K562 (cell line): ENCODE data around the gene P4HTM. TPM values are rescaled to one million over a fixed set of nuclear protein-coding genes. Genes with fewer than 3 reads are reported as not detected.

Experiments
- FOXJ2 ChIP-seq: fragments of 200-800 bp; sonication (Bioruptor generic); IDR thresholded peaks from 2 replicates; pipeline ENCODE4 v1.6.1; 2016; ENCODE audit warnings: missing genetic modification characterization, missing compliant biosample characterization
- FOXP1 ChIP-seq: sonication (generic); formaldehyde crosslinking; IDR thresholded peaks from 2 replicates; pipeline ENCODE4 v1.8.0; 2022; ENCODE audit warnings: mild to moderate bottlenecking, missing genetic modification reagents
- HIVEP1 ChIP-seq: fragments of 250-450 bp; sonication (Bioruptor Pico); IDR thresholded peaks from 2 replicates; pipeline ENCODE4 v1.4.0; 2020; ENCODE audit warnings: mild to moderate bottlenecking
- HNRNPK ChIP-seq: fragments of 200-400 bp; formaldehyde crosslinking; IDR thresholded peaks from one replicate; pipeline ENCODE4 v1.6.1; 2018; ENCODE audit warnings: mild to moderate bottlenecking, low read depth, low read length; ENCODE audit not compliant: poor library complexity, severe bottlenecking
- KLF16 ChIP-seq: IDR thresholded peaks from 2 replicates; pipeline ENCODE4 v1.6.1; 2016; ENCODE audit warnings: antibody characterized with exemption
- NR2C1 ChIP-seq, 2 experiments: fragments of 450-650 bp; IDR thresholded peaks; 2 replicates each; pipeline ENCODE4 v1.6.1; 2017; ENCODE audit warnings: mild to moderate bottlenecking in 2 of 2, antibody characterized with exemption in 1 of 2, inconsistent platforms in 1 of 2, missing compliant biosample characterization in 1 of 2, missing genetic modification characterization in 1 of 2
- POLR2AphosphoS2 ChIP-seq: IDR thresholded peaks from 2 replicates; pipeline ENCODE4 v1.6.1; 2012; ENCODE audit warnings: low read length, improper control_type of control experiment
- PRPF4 ChIP-seq: fragments of 200-400 bp; formaldehyde crosslinking; IDR thresholded peaks from one replicate; pipeline ENCODE4 v1.6.1; 2017; ENCODE audit warnings: low read length, low read depth, mild to moderate bottlenecking; ENCODE audit not compliant: insufficient read depth, poor library complexity, severe bottlenecking
- PTRF ChIP-seq: fragments of 450-650 bp; IDR thresholded peaks from 2 replicates; pipeline ENCODE4 v1.6.1; 2016; ENCODE audit warnings: mild to moderate bottlenecking, missing genetic modification characterization, missing compliant biosample characterization
- RBM25 ChIP-seq: fragments of 200-400 bp; formaldehyde crosslinking; IDR thresholded peaks from 2 replicates; pipeline ENCODE4 v1.6.1; 2018; ENCODE audit warnings: low read length, low read depth, moderate library complexity; ENCODE audit not compliant: severe bottlenecking
- RBM34 ChIP-seq: fragments of 200-400 bp; formaldehyde crosslinking; IDR thresholded peaks from 2 replicates; pipeline ENCODE4 v1.6.1; 2018; ENCODE audit warnings: low read length, borderline replicate concordance; ENCODE audit not compliant: insufficient read depth
- TCF3 ChIP-seq: sonication (generic); formaldehyde crosslinking; IDR thresholded peaks from 2 replicates; pipeline ENCODE4 v1.4.0; 2020; ENCODE audit warnings: mild to moderate bottlenecking, missing genetic modification reagents
- ZNF436 ChIP-seq: fragments of 250-450, 450-650 bp; sonication (Bioruptor Pico); formaldehyde crosslinking; IDR thresholded peaks from 2 replicates; pipeline ENCODE4 v1.7.0; 2020; ENCODE audit warnings: mild to moderate bottlenecking
- ZNF589 ChIP-seq: fragments of 200-800 bp; sonication (Bioruptor generic); IDR thresholded peaks from 2 replicates; pipeline ENCODE4 v1.6.1; 2016; ENCODE audit warnings: low read depth, missing genetic modification characterization, missing compliant biosample characterization
- ZNF785 ChIP-seq: fragments of 250-450 bp; sonication (Bioruptor Pico); IDR thresholded peaks from 2 replicates; pipeline ENCODE4 v1.4.0; 2020; ENCODE audit warnings: mild to moderate bottlenecking
- polyA plus RNA-seq, 8 experiments: library from polyadenylated mRNA; depleted of rRNA in 4 of 8; stranded (reverse) in 5 of 8; unstranded in 3 of 8; fragments of >200 nt; fragmentation: Nextera tagmentation in 2 of 8; fragmentation: Illumina TruSeq in 1 of 8; extraction: Ambion mirVana in 2 of 8; extraction: Trizol in 1 of 8; gene quantifications; 2 replicates each; pipeline versions ENCODE4 v1.2.1 to v1.2.3, GENCODE V29; 2011 to 2014; ENCODE audit warnings: inconsistent platforms in 1 of 8, missing spikeins in 1 of 8
- total RNA-seq, 7 experiments: library from RNA; depleted of rRNA in 6 of 7; stranded (reverse); fragments of >200 nt in 6 of 7; fragmentation: Illumina TruSeq in 2 of 7; extraction: Trizol in 2 of 7; gene quantifications; 2 replicates each; pipeline versions ENCODE4 v1.2.1 to v1.2.3, GENCODE V29; 2011 to 2021; ENCODE audit warnings: low replicate concordance in 1 of 7
- TF ChIP-seq, protein P1 (sequence below): fragments of 250-450 bp; sonication (Bioruptor Pico); IDR thresholded peaks from 2 replicates; pipeline ENCODE4 v1.4.0; 2020
- TF ChIP-seq, protein P2 (sequence below): fragments of 450-650 bp; IDR thresholded peaks from 2 replicates; pipeline ENCODE4 v1.6.1; 2017; ENCODE audit warnings: mild to moderate bottlenecking, moderate library complexity
- TF ChIP-seq, protein P3 (sequence below): sonication (generic); formaldehyde crosslinking; IDR thresholded peaks from 2 replicates; pipeline ENCODE4 v1.8.0; 2023; ENCODE audit warnings: mild to moderate bottlenecking, missing genetic modification reagents

P4HTM gene
- total and polyA plus RNA-seq, 9 of the 15 experiments (the other 6 are each of a cell fraction or from before 2014, with no cell fraction given): 0.09 to 0.66 (median 0.25) TPM; not detected in 2

DNA sequence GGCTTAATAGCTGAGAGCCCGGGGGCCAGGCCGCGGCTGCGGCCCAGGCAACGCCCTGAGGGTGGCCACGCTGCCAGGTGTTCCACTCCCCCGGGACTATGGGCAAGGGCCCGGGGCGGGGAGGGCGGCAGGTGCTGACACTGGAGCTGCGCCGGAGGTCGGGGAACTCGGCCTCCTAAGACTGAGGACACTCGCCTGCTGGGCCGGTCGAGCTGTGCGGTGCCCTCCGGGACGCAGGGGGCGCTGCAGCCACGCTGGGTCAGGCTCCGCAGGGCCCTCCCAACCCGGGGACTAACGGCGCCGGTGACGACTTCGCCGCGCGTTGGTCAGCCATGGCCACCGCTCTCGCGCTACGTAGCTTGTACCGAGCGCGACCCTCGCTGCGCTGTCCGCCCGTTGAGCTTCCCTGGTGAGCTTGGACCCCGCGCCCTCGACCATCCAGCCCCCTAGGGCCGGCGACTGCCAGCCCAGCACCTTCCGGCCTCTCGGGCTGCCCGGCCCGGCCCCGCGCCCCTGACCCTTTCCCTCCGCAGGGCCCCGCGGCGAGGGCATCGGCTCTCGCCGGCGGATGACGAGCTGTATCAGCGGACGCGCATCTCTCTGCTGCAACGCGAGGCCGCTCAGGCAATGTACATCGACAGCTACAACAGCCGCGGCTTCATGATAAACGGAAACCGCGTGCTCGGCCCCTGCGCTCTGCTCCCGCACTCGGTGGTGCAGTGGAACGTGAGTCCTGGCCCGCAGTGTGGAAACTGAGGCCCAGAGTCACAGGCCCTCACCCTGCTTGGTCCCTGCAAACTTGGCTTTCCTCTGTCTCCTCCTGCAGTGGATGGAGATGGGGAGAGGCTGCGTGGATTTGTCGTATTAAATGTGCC is 32.0 kb downstream of the P4HTM start, which contains the start of gene NDUFAF3 (continued):
- TF ChIP-seq RBM34: 0 out of 2 replicates have a peak, but pooled peaks have one; percentile 28
- TF ChIP-seq, protein P1, sequence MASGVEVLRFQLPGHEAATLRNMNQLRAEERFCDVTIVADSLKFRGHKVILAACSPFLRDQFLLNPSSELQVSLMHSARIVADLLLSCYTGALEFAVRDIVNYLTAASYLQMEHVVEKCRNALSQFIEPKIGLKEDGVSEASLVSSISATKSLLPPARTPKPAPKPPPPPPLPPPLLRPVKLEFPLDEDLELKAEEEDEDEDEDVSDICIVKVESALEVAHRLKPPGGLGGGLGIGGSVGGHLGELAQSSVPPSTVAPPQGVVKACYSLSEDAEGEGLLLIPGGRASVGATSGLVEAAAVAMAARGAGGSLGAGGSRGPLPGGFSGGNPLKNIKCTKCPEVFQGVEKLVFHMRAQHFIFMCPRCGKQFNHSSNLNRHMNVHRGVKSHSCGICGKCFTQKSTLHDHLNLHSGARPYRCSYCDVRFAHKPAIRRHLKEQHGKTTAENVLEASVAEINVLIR (CRISPR knock-in tag): peak; percentile 33; the same call in 1 of the 2 replicates
- no peak for TF ChIP-seq ZNF785 (CRISPR knock-in tag)
- no peak for TF ChIP-seq NR2C1 (IDR thresholded peaks at IDR 0.05)
- TF ChIP-seq NR2C1 (tag; IDR thresholded peaks at IDR 0.05): no peak
- TF ChIP-seq PRPF4: peak; percentile 15
- TF ChIP-seq TCF3: no peak; the same call in 1 of the 2 replicates
- TF ChIP-seq RBM25: peak; percentile 38
- no peak for TF ChIP-seq ZNF589
- TF ChIP-seq HIVEP1 (CRISPR knock-in tag): no peak
- TF ChIP-seq, protein P2, sequence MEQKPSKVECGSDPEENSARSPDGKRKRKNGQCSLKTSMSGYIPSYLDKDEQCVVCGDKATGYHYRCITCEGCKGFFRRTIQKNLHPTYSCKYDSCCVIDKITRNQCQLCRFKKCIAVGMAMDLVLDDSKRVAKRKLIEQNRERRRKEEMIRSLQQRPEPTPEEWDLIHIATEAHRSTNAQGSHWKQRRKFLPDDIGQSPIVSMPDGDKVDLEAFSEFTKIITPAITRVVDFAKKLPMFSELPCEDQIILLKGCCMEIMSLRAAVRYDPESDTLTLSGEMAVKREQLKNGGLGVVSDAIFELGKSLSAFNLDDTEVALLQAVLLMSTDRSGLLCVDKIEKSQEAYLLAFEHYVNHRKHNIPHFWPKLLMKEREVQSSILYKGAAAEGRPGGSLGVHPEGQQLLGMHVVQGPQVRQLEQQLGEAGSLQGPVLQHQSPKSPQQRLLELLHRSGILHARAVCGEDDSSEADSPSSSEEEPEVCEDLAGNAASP: no peak
- TF ChIP-seq HNRNPK: no peak
- no peak for TF ChIP-seq PTRF (tag)
- TF ChIP-seq ZNF436 (CRISPR knock-in tag): no peak
- TF ChIP-seq FOXJ2 (tag): 0 out of 2 replicates have a peak, but pooled peaks have one; percentile 7
- no peak for TF ChIP-seq KLF16
- TF ChIP-seq FOXP1 (CRISPR knock-in tag): peak; percentile 93; the same call in 1 of the 2 replicates
- TF ChIP-seq, protein P3, sequence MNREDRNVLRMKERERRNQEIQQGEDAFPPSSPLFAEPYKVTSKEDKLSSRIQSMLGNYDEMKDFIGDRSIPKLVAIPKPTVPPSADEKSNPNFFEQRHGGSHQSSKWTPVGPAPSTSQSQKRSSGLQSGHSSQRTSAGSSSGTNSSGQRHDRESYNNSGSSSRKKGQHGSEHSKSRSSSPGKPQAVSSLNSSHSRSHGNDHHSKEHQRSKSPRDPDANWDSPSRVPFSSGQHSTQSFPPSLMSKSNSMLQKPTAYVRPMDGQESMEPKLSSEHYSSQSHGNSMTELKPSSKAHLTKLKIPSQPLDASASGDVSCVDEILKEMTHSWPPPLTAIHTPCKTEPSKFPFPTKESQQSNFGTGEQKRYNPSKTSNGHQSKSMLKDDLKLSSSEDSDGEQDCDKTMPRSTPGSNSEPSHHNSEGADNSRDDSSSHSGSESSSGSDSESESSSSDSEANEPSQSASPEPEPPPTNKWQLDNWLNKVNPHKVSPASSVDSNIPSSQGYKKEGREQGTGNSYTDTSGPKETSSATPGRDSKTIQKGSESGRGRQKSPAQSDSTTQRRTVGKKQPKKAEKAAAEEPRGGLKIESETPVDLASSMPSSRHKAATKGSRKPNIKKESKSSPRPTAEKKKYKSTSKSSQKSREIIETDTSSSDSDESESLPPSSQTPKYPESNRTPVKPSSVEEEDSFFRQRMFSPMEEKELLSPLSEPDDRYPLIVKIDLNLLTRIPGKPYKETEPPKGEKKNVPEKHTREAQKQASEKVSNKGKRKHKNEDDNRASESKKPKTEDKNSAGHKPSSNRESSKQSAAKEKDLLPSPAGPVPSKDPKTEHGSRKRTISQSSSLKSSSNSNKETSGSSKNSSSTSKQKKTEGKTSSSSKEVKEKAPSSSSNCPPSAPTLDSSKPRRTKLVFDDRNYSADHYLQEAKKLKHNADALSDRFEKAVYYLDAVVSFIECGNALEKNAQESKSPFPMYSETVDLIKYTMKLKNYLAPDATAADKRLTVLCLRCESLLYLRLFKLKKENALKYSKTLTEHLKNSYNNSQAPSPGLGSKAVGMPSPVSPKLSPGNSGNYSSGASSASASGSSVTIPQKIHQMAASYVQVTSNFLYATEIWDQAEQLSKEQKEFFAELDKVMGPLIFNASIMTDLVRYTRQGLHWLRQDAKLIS (CRISPR knock-in tag): no peak
- peak; percentile 6; the same call in 1 of the 2 replicates for TF ChIP-seq POLR2AphosphoS2
